ENCODE data around the gene LAMB4. TPM values are rescaled to one million over a fixed set of nuclear protein-coding genes. Genes with fewer than 3 reads are reported as not detected.

The LAMB4 gene
- total and polyA plus RNA-seq, 2 donors (not counting 1 experiment from before 2014, with no cell fraction given): 0.17 to 0.57 TPM

GRCh38 chr7:108120196-108120595 is 10.0 kb downstream of the LAMB4 start:
- H3K4me1 ChIP-seq (ENCODE audit: control insufficient read depth, extremely low read depth, insufficient read depth, low read length): peaks cover 2% of the 10 kb centered on the region
- TF ChIP-seq CTCF (conservative IDR thresholded peaks at IDR 0.05 in 1 of 2, IDR thresholded peaks at IDR 0.05 in 1 of 2; ENCODE audit: low read depth in 1 of 2, low read length in 2 of 2) (no peak), EZH2 (IDR thresholded peaks at IDR 0.05; ENCODE audit: low read length, missing control alignments) (no peak)

DNA sequence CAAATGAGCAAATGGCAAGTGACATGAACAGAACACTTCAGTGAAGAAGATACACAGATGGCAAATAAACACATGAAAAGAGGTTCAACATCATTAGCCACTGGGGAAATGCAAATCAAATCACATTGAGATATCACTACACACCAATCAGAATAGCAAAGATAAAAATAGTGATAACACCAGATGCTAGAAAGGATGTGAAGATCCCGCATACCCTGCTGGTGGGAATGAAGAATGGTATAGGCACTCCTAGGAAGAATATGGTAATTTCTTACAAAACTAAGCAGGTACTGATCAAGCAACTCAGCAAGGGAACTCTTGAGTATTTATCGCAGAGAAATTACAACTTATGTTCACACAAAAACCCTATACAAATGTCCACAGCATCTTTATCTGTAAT is 11.2 kb downstream of the LAMB4 start:
- no peak overlapping the region for H3K4me3 ChIP-seq (replicated peaks in 1 of 4; ENCODE audit: control extremely low read depth in 1 of 4, insufficient read depth in 1 of 4, low read depth in 3 of 4, low read length in 4 of 4)
- peaks cover 2% of the 10 kb centered on the region for H3K4me1 ChIP-seq (ENCODE audit: control insufficient read depth, extremely low read depth, insufficient read depth, low read length)
- no peak overlapping the region for H3K9ac ChIP-seq (ENCODE audit: insufficient read depth, low read length)
- no peak for DNase-seq (ENCODE audit: low read depth in 2 of 2)
- no peak overlapping the region for H3K27ac ChIP-seq (ENCODE audit: insufficient read depth, low read length)
- TF ChIP-seq CTCF (conservative IDR thresholded peaks at IDR 0.05 in 1 of 2, IDR thresholded peaks at IDR 0.05 in 1 of 2; ENCODE audit: low read depth in 1 of 2, low read length in 2 of 2): no peak
- TF ChIP-seq EZH2 (IDR thresholded peaks at IDR 0.05; ENCODE audit: low read length, missing control alignments): no peak
- no peaks in the 10 kb centered on the region for H3K9me3 ChIP-seq (ENCODE audit: control insufficient read depth, insufficient read depth, low read depth, low read length)
- H2AFZ ChIP-seq (ENCODE audit: low read length): no peak overlapping the region
- no peaks in the 10 kb centered on the region for H4K20me1 ChIP-seq (ENCODE audit: control insufficient read depth, extremely low read depth, insufficient read depth, low read length)
- no peaks in the 10 kb centered on the region for H3K79me2 ChIP-seq (ENCODE audit: control insufficient read depth, insufficient read depth, low read length)
- H3K4me2 ChIP-seq (ENCODE audit: extremely low read depth, insufficient read depth, low read length): no peak overlapping the region
- no peaks in the 10 kb centered on the region for H3K36me3 ChIP-seq (ENCODE audit: control insufficient read depth, insufficient read depth, low read length)
- no peaks in the 10 kb centered on the region for H3K27me3 ChIP-seq (ENCODE audit: control insufficient read depth, insufficient read depth, low read length)

More at GRCh38 chr7:108120196-108120595, 10.0 kb downstream of the LAMB4 start:
- H3K9ac ChIP-seq (ENCODE audit: insufficient read depth, low read length): no peak overlapping the region
- no peaks in the 10 kb centered on the region for H3K36me3 ChIP-seq (ENCODE audit: control insufficient read depth, insufficient read depth, low read length)
- H3K27ac ChIP-seq (ENCODE audit: insufficient read depth, low read length): no peak overlapping the region
- no peak for DNase-seq (ENCODE audit: low read depth in 2 of 2)
- H3K27me3 ChIP-seq (ENCODE audit: control insufficient read depth, insufficient read depth, low read length): no peaks in the 10 kb centered on the region
- H3K4me2 ChIP-seq (ENCODE audit: extremely low read depth, insufficient read depth, low read length): no peak overlapping the region
- H3K9me3 ChIP-seq (ENCODE audit: control insufficient read depth, insufficient read depth, low read depth, low read length): no peaks in the 10 kb centered on the region
- no peak overlapping the region for H2AFZ ChIP-seq (ENCODE audit: low read length)
- H3K4me3 ChIP-seq (replicated peaks in 1 of 4; ENCODE audit: control extremely low read depth in 1 of 4, insufficient read depth in 1 of 4, low read depth in 3 of 4, low read length in 4 of 4): no peak overlapping the region
- H3K79me2 ChIP-seq (ENCODE audit: control insufficient read depth, insufficient read depth, low read length): no peaks in the 10 kb centered on the region
- no peaks in the 10 kb centered on the region for H4K20me1 ChIP-seq (ENCODE audit: control insufficient read depth, extremely low read depth, insufficient read depth, low read length)

DNA sequence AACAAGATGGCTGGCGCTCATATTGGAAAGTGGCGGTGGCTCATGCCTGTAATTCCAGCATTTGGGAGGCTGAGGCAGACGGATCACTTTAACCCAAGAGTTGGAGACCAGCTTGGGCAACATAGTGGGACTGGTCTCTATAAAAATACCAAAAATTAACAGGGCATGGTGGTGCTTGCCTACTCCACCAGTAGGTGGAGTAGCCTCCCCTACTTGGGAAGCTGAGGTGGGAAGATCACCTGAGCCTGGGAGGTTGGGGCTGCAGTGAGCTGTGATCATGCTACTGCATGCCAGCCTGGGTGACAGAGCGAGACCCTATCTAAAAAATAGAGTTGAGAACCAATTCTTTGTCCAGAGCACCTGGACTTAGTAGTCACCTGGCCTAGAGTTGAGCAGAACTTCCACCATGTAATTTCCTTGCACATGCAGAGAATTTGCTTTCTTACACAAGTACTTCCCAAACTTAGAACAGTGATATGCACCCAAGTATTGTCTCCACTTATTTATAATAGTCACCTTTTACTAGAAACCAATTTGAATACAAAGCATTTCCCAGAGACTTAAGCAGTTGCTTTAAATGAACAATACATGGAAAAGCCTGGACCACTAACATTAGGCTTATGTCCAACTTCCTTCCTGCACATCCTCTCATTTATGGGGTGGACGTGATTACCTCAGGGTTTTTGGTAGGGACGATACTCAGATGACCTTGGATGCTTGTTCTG is 15.9 kb downstream of the LAMB4 start:
- Histone ChIP-seq H2AFZ (ENCODE audit: low read length) (no peak overlapping the region), H4K20me1 (ENCODE audit: control insufficient read depth, extremely low read depth, insufficient read depth, low read length) (no peaks in the 10 kb centered on the region), H3K27ac (ENCODE audit: insufficient read depth, low read length) (no peak overlapping the region), H3K4me2 (ENCODE audit: extremely low read depth, insufficient read depth, low read length) (no peak overlapping the region), H3K4me3 (replicated peaks in 1 of 4; ENCODE audit: control extremely low read depth in 1 of 4, insufficient read depth in 1 of 4, low read depth in 3 of 4, low read length in 4 of 4) (no peak overlapping the region), H3K9ac (ENCODE audit: insufficient read depth, low read length) (no peak overlapping the region), H3K9me3 (ENCODE audit: control insufficient read depth, insufficient read depth, low read depth, low read length) (no peaks in the 10 kb centered on the region), H3K79me2 (ENCODE audit: control insufficient read depth, insufficient read depth, low read length) (no peaks in the 10 kb centered on the region), H3K27me3 (ENCODE audit: control insufficient read depth, insufficient read depth, low read length) (no peaks in the 10 kb centered on the region), H3K36me3 (ENCODE audit: control insufficient read depth, insufficient read depth, low read length) (no peaks in the 10 kb centered on the region), H3K4me1 (ENCODE audit: control insufficient read depth, extremely low read depth, insufficient read depth, low read length) (no peaks in the 10 kb centered on the region)
- TF ChIP-seq EZH2 (IDR thresholded peaks at IDR 0.05; ENCODE audit: low read length, missing control alignments) (no peak), CTCF (conservative IDR thresholded peaks at IDR 0.05 in 1 of 2, IDR thresholded peaks at IDR 0.05 in 1 of 2; ENCODE audit: low read depth in 1 of 2, low read length in 2 of 2) (peak; percentile 19 to 30)
- no peak for DNase-seq (ENCODE audit: low read depth in 2 of 2)
